Natural killer cell treated with Interleukin-12 subunit alpha and Interleukin-12 subunit beta and Interleukin-15 and Interleukin-18, amount 100 ng/mL, for 72 hours (primary cell): ENCODE results near the gene LVRN. TPM values are rescaled to one million over a fixed set of nuclear protein-coding genes. Genes with fewer than 3 reads are reported as not detected.
A peak's percentile ranks its signal among the peaks of the same experiment; 100 is the strongest.

Experiments used
- ATAC-seq, 2 donors: fragments of 150-1000 bp; cut with Tn5 transposase in 1 of 2; sonication (Bioruptor Pico), chemical (Tn5 transposase) in 1 of 2; 2 replicates each; pipeline ENCODE4 v1.10.0; 2021
- DNase-seq: peaks from one replicate; pipeline ENCODE4 v3.0.0; 2022; ENCODE audit warnings: low spot score
- H3K27ac Mint-ChIP-seq, 2 donors: 1 replicate in 1 of 2; 2 replicates in 1 of 2; pipeline ENCODE4 v1.8.0; 2022; ENCODE audit warnings: mixed read lengths in 2 of 2, mild to moderate bottlenecking in 1 of 2, moderate library complexity in 1 of 2
- H3K27me3 Mint-ChIP-seq, 2 donors: 1 replicate in 1 of 2; 2 replicates in 1 of 2; pipeline ENCODE4 v1.8.0; 2022; ENCODE audit warnings: mixed read lengths in 2 of 2
- H3K36me3 Mint-ChIP-seq: one replicate; pipeline ENCODE4 v1.8.0; 2022; ENCODE audit warnings: mixed read lengths
- H3K4me1 Mint-ChIP-seq, 2 donors: 1 replicate in 1 of 2; 2 replicates in 1 of 2; pipeline ENCODE4 v1.8.0; 2022; ENCODE audit warnings: low read depth in 2 of 2, mixed read lengths in 2 of 2, mild to moderate bottlenecking in 1 of 2
- H3K4me3 Mint-ChIP-seq: one replicate; pipeline ENCODE4 v1.8.0; 2022; ENCODE audit warnings: mixed read lengths
- H3K9me3 Mint-ChIP-seq: 2 replicates; pipeline ENCODE4 v1.8.0; 2022; ENCODE audit warnings: mixed read lengths
- total RNA-seq, 2 donors: library from RNA; stranded (reverse); gene quantifications; one replicate each; pipeline ENCODE4 v1.2.3, GENCODE V29; 2022

The LVRN gene
- total RNA-seq, 2 donors from 2014 or later = not detected

DNA sequence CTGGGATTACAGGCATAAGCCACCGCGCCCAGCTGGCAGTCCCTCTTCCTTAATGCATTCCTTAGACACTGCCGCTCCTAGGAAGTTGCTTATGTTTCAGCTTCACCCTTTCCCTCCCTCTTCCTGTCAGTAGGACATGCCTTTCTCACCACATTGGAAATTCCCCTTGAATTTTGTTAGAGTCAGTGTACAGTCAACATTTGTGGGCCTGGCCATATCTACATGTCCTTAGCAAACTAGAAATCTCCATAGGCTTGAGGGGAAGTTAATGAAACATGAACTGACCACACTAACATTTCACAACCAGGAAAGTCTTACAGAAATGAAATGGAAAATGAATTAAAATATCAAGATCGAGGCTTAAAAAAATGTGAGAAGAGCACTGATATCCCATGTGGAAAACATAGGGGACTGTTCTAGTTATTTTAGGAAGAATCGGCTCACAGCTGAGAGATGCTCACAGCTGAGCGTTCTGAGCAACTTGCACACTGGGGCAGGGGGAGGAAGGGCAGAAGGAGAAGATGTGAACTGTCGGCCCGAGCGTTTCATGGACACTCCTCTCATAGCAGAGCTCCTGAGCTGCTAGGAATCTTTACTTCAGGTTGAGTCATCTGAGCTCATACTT lies 21.1 kb upstream of the LVRN start:
- DNase-seq = no peak
- H3K4me3 Mint-ChIP-seq = no peak overlapping the region
- no peaks in the 10 kb centered on the region for H3K9me3 Mint-ChIP-seq
- no peak overlapping the region for H3K27ac Mint-ChIP-seq
- H3K4me1 Mint-ChIP-seq = no peaks in the 10 kb centered on the region
- no peaks in the 10 kb centered on the region for H3K36me3 Mint-ChIP-seq
- no peak for ATAC-seq
- H3K27me3 Mint-ChIP-seq = peaks cover 7 to 9% of the 10 kb centered on the region in 2 donors

DNA sequence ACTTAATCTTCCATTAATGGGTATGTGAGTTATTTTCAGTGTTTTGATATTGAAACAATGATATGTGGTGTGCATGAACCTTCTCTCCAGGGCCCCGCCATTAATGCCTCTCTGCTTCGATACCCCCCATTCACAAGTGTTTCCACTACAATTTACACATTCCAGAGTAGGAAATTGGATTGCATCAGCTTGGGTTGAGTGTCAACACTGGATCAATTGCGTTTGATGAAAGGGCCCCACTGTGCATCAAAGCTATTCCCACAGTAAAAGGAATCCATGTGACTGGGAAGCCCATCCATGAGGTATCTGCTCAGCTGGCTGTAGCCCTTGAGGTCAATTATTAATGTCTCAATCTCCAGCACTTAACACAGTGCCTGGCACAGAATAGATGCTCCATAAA lies 17.8 kb upstream of the LVRN start:
- no peak for ATAC-seq
- Mint-ChIP-seq H3K27me3 (peaks cover 7 to 9% of the 10 kb centered on the region in 2 donors), H3K4me1 (no peaks in the 10 kb centered on the region)

DNA sequence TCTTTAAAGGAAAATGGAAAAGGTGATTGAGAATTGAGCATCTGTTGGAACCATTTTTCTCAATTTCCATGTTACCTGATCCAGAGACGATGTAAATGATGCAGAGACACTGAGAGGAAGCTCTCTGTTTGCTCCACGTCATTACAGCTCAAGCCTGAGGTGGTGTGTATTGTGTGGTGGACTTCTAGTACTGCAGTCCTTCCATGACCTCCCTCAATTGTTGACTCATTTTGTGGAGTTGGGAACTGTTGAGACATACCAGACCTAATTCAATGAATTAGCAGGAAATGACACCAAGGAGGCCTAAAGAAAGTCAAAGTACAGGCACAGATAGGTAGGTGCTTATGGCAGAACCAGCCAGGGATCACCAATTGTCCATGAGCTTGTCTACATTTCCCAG lies 15.6 kb upstream of the LVRN start:
- H3K4me3 Mint-ChIP-seq = no peak overlapping the region
- ATAC-seq (no peak), DNase-seq (no peak)
- H3K27me3 Mint-ChIP-seq = peaks cover 9 to 12% of the 10 kb centered on the region in 2 donors
- no peaks in the 10 kb centered on the region for H3K36me3 Mint-ChIP-seq
- H3K4me1 Mint-ChIP-seq = no peaks in the 10 kb centered on the region
- no peak overlapping the region for H3K27ac Mint-ChIP-seq
- no peaks in the 10 kb centered on the region for H3K9me3 Mint-ChIP-seq

More for the DNA sequence above, 17.8 kb upstream of the LVRN start:
- no peak for DNase-seq
- Mint-ChIP-seq H3K27ac (no peak overlapping the region), H3K36me3 (no peaks in the 10 kb centered on the region), H3K9me3 (no peaks in the 10 kb centered on the region), H3K4me3 (no peak overlapping the region)

DNA sequence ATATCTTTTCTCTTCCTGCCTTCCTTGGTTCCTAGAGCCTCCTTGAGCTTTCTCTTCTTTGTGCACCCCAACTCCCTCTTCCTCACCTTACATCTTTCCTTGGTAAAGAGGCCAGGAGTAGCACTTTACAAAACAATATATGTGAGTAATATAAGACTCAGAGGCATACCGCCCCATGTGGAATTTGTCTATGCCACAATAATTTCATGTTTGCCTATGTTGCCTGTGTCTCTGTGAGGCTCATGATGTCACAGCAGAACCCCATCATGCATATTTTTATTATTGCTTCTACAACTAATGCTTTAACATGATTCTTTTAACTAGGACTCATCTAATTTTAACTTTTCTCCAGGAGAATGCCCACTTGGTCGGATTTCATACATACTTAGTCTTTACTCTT lies 15.0 kb upstream of the LVRN start:
- no peak for DNase-seq
- H3K27me3 Mint-ChIP-seq = peaks cover 13 to 18% of the 10 kb centered on the region in 2 donors

DNA sequence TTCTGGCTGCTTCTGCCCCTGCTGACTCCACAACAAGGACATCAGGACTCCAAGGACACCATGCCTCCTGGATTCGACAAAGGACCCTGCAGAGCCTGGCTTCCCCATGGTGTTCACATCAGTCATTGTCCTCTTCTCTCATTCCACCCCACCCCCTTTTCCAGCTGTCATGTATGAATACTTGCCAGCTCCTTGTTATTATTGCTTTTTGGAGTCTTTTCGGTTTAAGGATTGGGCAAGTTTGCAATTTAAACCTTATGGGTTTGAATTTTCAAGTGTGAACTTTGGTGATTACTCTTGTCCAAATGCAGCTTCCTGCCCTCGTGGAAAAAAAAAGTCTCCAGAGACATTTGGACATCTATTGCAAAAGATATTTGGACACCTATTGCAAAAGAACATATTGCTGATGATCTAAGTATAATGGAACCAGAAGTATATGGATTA lies 14.2 kb upstream of the LVRN start:
- Mint-ChIP-seq H3K4me1 (no peaks in the 10 kb centered on the region), H3K4me3 (no peak overlapping the region), H3K27ac (no peak overlapping the region), H3K27me3 (peaks cover 15 to 23% of the 10 kb centered on the region in 2 donors), H3K36me3 (no peaks in the 10 kb centered on the region), H3K9me3 (no peaks in the 10 kb centered on the region)
- DNase-seq (no peak), ATAC-seq (no peak)

More for the DNA sequence above, 15.0 kb upstream of the LVRN start:
- Mint-ChIP-seq H3K9me3 (no peaks in the 10 kb centered on the region), H3K4me3 (no peak overlapping the region), H3K27ac (no peak overlapping the region), H3K4me1 (no peaks in the 10 kb centered on the region), H3K36me3 (no peaks in the 10 kb centered on the region)
- ATAC-seq = no peak

DNA sequence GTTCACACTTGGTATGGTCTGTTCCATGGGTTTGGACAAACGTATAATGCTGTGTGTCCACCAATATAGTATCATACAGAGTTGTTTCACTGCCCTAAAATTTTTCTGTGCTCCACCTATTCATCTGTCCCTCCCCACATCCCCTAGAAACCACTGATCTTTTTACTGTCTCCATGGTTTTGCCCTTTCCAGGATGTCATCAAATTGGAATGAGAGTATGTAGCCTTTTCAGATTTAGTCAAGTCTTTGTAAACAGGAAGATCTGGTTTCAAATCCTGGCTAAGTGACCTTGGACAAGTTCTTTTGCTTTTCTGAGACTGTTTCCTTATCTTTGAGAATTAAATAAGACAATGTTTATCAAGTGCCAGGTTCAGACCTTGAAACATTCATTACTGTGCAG lies 13.2 kb upstream of the LVRN start:
- no peak for ATAC-seq
- no peaks in the 10 kb centered on the region for H3K36me3 Mint-ChIP-seq
- no peaks in the 10 kb centered on the region for H3K9me3 Mint-ChIP-seq

DNA sequence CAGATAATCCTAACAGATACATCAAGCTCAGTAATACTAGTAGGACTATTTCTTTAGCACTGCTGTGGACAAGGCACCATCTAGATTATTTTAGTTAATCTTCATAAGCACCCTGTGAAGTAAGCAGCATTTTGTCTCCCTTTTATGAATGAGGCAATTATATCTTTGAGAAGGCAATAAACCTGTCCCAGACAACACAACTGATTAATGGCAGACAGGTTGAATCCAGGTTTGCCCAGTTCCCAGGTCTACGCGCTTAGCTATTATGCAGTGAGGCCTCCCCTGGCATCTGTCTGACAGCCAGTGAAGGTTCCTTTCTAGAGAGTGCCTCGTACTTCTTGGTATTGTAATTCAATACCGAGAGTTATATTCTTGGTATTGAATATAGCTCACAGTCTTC lies 9.7 kb upstream of the LVRN start:
- DNase-seq = no peak
- no peaks in the 10 kb centered on the region for H3K36me3 Mint-ChIP-seq
- no peak for ATAC-seq

More for the DNA sequence above, 13.2 kb upstream of the LVRN start:
- H3K27me3 Mint-ChIP-seq = peaks cover 15 to 17% of the 10 kb centered on the region in 2 donors
- H3K4me1 Mint-ChIP-seq = no peaks in the 10 kb centered on the region
- no peak overlapping the region for H3K27ac Mint-ChIP-seq
- no peak overlapping the region for H3K4me3 Mint-ChIP-seq
- no peak for DNase-seq

DNA sequence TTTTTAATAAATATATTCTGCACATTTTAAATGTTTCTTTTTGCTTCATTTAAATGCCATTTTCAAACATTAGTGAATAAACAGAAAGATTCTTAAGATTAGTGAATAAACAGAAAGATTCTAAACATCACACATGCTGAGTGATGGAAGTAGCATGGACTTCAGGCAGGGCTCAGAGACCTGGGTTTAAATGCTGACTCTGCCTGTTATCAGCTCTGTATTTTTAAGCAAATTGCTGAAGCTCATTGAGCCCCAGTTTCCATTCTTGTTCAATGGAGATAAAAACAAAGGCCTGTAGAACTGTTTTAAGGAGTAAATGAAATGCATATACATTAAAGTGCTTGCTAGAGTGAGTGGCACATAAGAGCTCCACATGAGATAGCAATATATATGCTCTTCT lies 8.1 kb upstream of the LVRN start:
- no peak overlapping the region for H3K4me3 Mint-ChIP-seq
- H3K27me3 Mint-ChIP-seq = peaks cover 13 to 22% of the 10 kb centered on the region in 2 donors
- no peaks in the 10 kb centered on the region for H3K36me3 Mint-ChIP-seq
- DNase-seq = no peak
- ATAC-seq = no peak
- no peaks in the 10 kb centered on the region for H3K9me3 Mint-ChIP-seq
- H3K27ac Mint-ChIP-seq = no peak overlapping the region
- H3K4me1 Mint-ChIP-seq = no peaks in the 10 kb centered on the region

More for the DNA sequence above, 9.7 kb upstream of the LVRN start:
- no peaks in the 10 kb centered on the region for H3K4me1 Mint-ChIP-seq
- no peak overlapping the region for H3K27ac Mint-ChIP-seq
- no peaks in the 10 kb centered on the region for H3K9me3 Mint-ChIP-seq
- H3K27me3 Mint-ChIP-seq = peaks cover 13 to 17% of the 10 kb centered on the region in 2 donors
- no peak overlapping the region for H3K4me3 Mint-ChIP-seq

DNA sequence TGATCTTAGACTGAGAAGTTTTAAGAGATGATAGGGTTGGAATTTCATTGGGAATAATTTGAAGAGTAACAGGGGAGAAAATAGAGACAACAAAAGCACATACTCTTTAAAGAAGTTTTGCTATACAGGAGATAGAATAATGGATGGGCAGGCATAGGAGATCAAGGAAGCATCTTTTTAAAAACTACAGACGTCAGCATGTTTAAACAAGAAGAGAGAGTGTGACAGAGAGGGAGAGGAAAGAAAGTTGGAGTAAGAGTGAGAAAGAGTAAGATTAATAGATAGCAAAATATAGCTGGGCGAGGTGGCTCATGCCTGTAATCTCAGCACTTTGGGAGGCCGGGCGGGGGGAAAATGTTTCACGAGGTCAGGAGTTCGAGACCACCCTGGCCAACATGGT lies 5.3 kb upstream of the LVRN start:
- no peak for ATAC-seq
- H3K9me3 Mint-ChIP-seq = no peaks in the 10 kb centered on the region
- no peak overlapping the region for H3K4me3 Mint-ChIP-seq
- no peak for DNase-seq
- peaks cover 19 to 23% of the 10 kb centered on the region in 2 donors for H3K27me3 Mint-ChIP-seq
- no peaks in the 10 kb centered on the region for H3K36me3 Mint-ChIP-seq
- no peaks in the 10 kb centered on the region for H3K4me1 Mint-ChIP-seq
- no peak overlapping the region for H3K27ac Mint-ChIP-seq

DNA sequence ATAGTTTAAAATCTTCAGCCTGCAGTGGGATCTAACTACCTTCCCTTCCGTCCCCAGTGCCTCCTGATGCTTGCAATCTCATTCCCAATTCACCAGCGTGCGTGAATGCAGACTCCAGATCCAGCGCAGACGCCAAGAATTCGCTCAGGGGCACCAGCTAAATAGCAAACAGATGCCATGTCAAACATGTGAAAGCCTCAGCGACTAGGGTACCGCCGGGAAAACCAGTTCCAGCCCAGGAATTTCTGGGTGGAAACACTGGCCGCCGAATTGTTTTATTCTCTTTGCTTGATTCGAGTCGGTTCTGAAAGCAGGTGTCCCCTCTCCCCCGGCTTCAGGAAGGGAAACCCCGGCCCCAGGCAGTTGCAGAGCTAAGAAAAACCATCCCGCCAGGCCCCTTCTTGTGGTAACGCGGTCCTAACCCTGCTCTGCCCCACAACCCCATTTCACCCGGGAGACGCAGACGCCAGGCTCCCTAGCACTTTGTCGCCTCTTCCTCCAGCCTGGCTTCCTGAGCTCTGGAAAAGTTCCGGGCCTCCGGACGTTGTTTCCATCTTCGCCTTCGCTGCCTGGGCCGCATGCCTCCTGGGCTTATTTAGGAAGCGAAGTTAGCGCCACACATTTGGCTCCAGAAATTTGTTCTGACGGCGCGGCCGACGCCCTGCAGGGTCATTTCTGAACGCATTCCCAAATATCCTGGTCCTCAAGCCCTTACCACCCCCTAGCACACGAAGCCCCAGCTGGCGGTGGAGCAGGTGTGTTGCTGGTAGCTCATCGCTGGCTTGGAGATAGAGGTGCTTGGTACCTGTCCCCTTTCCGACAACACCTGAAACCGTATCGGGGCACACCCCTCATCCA lies 665 bp upstream of the LVRN start:
- Mint-ChIP-seq H3K27ac (no peak overlapping the region), H3K4me3 (no peak overlapping the region), H3K4me1 (peaks cover 0 to 2% of the 10 kb centered on the region in 2 donors), H3K9me3 (no peaks in the 10 kb centered on the region), H3K36me3 (no peaks in the 10 kb centered on the region), H3K27me3 (peaks cover 31 to 46% of the 10 kb centered on the region in 2 donors)
- ATAC-seq (no peak), DNase-seq (no peak)

DNA sequence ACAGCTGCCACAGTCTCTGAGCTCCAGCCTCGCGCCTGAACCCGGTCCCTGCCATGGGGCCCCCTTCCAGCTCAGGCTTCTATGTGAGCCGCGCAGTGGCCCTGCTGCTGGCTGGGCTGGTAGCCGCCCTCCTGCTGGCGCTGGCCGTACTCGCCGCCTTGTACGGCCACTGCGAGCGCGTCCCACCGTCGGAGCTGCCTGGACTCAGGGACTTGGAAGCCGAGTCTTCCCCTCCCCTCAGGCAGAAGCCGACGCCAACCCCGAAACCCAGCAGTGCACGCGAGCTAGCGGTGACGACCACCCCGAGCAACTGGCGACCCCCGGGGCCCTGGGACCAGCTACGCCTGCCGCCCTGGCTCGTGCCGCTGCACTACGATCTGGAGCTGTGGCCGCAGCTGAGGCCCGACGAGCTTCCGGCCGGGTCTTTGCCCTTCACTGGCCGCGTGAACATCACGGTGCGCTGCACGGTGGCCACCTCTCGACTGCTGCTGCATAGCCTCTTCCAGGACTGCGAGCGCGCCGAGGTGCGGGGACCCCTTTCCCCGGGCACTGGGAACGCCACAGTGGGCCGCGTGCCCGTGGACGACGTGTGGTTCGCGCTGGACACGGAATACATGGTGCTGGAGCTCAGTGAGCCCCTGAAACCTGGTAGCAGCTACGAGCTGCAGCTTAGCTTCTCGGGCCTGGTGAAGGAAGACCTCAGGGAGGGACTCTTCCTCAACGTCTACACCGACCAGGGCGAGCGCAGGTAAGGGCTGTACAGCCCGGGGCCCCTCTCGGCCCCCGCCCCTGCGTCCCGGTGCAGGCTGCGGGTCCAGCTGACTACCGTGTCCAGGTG lies 509 bp downstream of the LVRN start:
- Mint-ChIP-seq H3K27ac (no peak overlapping the region), H3K4me3 (no peak overlapping the region), H3K36me3 (no peaks in the 10 kb centered on the region), H3K27me3 (peaks cover 34 to 51% of the 10 kb centered on the region in 2 donors), H3K4me1 (peaks cover 0 to 2% of the 10 kb centered on the region in 2 donors), H3K9me3 (no peaks in the 10 kb centered on the region)
- ATAC-seq (peak; percentile 57 to 71), DNase-seq (no peak)

DNA sequence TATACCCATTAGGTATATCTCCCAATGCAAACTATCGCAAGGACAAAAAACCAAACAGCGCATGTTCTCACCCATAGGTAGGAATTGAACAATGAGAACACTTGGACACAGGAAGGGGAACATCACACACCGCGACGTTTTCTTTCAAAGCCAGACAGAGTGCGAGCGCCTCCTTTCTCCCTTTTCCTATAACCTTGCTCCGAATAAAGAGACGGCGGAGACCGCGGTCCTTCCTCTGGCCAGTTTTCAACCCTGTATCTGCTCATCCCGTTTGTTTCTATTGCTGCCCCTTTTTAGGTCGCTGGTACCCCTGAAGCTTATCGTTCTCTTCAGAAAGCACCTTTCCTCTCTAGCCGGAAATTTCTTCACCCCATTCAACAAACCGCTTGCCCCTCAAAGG lies 1.3 kb downstream of the LVRN start:
- peaks cover 0 to 2% of the 10 kb centered on the region in 2 donors for H3K4me1 Mint-ChIP-seq
- ATAC-seq = no peak

DNA sequence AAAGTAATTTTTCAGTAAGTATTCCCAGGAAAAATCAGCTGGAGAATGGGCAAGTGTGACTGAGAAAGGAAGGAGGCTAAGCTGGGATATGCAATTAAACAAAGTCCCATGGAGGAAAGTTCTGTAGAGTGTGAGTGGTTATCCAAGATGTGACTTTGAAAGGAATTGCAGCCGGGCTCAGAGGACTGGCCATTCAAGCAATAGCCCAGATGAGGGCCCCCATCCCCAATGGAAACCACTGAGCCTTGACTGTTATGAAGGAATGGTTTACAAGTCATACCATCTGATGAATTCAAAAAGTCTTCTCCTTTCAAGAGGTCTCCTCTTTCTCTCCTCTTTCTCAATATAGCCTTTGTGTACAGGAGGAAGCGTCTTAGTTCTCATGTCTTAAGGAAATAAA lies 6.5 kb downstream of the LVRN start:
- no peaks in the 10 kb centered on the region for H3K4me1 Mint-ChIP-seq

More for the DNA sequence above, 1.3 kb downstream of the LVRN start:
- H3K36me3 Mint-ChIP-seq = no peaks in the 10 kb centered on the region
- H3K9me3 Mint-ChIP-seq = no peaks in the 10 kb centered on the region
- no peak for DNase-seq
- peak overlapping the region; percentile 31 for H3K4me3 Mint-ChIP-seq
- H3K27me3 Mint-ChIP-seq = peaks cover 36 to 59% of the 10 kb centered on the region in 2 donors
- no peak overlapping the region for H3K27ac Mint-ChIP-seq

More for the DNA sequence above, 6.5 kb downstream of the LVRN start:
- Mint-ChIP-seq H3K27ac (no peak overlapping the region), H3K36me3 (no peaks in the 10 kb centered on the region), H3K27me3 (peaks cover 24 to 52% of the 10 kb centered on the region in 2 donors), H3K4me3 (no peak overlapping the region), H3K9me3 (no peaks in the 10 kb centered on the region)
- ATAC-seq (no peak), DNase-seq (no peak)
